HG02970 (cell line): Measurements from ENCODE around the gene DNMT3L.
A peak's percentile ranks its signal among the peaks of the same experiment; 100 is the strongest.
"Not testable (repeated sequence)": the region's sequence is repeated elsewhere in the genome, so short reads cannot be mapped to it uniquely, and the experiment has no call there.

Experiments
- ATAC-seq: cut with Tn5 transposase; IDR thresholded peaks from one replicate; pipeline ENCODE4 v1.9.1; 2021; ENCODE audit warnings: mild to moderate bottlenecking, moderate library complexity, moderate number of reproducible peaks; ENCODE audit not compliant: unreplicated experiment, low FRiP score

Gene DNMT3L

DNA sequence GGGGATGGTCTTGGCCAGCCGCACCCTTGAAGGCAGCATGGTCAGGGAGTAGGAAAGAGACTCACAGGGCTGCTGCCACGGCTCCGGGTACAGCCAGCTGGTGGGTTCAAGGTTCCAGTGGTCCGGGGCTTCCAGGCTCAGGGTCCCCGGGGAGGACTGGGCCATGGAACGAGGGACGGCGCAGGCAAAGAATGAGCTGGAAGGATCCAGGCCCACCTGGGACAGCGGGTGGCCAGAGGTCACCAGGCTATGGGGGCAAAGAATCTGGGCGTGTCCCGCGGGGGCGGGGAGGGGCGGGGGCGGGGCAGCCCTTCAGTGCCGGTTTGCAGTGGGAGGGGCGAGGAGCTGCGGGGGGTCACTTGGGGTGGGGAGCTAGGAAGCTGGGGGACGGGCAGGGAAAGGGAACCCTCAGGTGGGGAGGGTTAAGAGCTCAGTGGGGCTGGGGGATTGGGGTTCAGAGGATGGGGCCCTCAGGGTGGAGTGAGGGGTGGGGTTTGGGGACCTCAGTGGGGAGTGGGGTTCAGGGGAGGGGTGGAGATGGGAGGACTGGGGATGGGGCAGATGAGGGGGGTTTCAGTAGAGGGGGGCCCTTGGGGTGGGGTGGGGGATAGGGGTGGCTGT, at the start of gene DNMT3L:
TSS of gene DNMT3L (minus strand) at position 223 of the 621 bp plus-strand sequence. CDS start 638 bp downstream, outside the sequence.
- ATAC-seq: no peak

DNA sequence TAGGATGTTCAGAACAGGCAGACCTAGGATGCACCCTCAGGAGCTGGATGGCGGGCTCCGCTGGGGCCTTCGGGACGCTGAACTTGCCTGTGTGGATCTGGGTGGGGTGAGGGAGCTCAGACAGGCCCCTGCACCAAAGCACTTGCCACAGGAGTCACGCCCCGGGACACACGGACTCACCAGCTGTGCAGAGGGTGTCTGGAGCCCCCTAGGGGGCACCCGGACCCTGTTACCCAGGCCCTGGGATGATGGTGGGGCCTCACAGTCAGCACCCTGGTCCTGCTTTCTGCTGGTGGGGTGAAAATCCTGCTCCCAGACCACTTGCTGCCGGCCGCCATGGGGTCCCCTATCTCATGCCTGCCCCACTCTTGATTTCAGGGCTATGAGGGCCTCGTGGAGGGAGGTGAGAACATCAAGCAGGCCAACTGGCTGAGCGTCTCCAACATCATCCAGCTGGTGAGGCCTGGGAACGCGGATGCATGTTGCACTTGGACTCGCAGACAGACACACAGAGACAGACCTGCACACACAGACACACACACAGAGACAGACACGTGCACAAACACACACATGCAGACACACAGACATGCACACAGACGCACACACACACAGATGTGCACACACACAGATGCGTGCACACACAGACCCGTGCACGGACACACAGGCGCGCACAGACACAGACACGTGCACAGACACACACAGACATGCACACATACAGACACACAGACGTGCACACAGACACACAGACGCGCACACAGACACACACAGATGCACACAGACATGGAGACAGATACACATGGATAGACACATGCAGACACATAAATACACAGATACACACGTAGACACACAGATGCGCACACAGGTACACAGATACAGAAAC, 49.2 kb upstream of the DNMT3L start:
- ATAC-seq: no peak

DNA sequence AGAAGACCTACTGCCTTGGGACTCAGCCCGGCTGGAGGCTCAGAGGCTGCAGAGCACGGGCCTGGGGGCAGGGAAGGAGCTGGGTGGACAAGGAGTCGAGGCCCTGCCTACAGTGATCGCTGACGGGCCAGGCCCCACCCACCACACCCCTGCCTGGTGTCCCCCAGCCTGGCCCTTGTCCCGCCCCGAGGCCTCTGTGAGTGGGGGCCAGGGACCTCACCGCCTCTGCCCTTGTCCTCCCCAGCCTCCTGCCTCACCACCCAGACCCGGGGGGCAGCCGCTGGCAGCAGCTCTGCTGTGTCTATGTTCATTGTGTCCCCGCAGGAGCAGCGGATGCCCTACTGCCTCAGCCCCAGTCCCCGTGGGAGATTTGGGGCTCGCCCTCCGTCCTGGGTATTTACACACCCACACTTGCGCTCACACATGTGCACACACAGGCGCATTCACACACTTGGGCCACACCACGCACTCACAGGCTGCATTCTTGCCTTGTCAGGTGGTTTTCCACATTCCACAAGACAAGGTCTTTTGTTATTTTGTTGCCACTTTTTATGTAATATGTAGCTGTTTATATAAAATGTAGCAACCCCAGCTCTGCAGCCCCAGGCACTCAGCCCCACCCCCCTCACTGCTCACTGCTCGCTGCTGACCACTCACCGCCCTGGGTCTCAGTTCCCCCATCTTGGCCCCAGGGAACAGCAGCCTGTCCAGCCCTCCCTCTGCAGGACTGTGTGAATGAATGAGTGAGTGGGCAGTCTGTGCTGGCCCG, 45.4 kb upstream of the DNMT3L start:
- no peak for ATAC-seq

DNA sequence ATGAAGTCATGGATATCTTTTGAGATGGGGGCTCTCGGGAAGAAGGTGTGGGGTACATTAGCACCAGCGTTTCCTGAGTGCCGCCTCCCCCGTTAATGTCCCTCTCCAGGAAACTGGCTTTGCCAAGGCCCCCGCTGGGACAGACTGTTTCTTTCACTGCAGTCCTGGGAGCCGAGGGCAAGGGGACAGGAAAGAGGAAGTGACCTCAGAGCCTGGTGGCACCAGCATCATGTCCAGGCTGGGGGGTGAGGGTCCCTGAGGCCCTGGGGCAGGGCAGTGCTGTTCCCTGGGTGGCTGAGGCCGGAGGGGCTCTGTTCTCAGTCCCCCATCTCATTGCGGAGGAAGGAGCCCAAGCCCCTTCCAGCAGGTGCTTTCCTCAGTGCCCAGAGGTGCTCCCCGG, 44.0 kb upstream of the DNMT3L start:
- no peak for ATAC-seq

DNA sequence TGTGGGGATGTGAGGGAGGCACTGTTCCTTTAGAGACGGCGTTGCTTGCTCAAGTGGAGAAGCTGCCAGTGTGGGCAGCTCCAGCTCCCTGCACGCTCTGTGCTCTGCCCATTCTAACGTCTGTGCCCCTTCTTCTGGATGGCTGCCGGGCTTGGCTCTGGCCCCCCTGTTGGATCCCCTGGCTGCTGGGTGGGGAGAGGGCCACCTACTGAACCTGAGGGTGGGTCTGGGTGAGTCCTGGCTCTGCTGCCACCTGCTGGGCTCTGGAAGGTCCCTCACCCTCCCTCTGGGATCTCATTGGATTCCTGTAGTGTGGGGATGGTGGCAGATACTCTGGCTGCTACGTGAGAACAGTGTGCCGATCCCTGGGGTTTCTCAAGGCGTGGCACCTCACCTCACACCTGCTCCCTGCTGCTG, 43.2 kb upstream of the DNMT3L start:
- ATAC-seq: no peak

DNA sequence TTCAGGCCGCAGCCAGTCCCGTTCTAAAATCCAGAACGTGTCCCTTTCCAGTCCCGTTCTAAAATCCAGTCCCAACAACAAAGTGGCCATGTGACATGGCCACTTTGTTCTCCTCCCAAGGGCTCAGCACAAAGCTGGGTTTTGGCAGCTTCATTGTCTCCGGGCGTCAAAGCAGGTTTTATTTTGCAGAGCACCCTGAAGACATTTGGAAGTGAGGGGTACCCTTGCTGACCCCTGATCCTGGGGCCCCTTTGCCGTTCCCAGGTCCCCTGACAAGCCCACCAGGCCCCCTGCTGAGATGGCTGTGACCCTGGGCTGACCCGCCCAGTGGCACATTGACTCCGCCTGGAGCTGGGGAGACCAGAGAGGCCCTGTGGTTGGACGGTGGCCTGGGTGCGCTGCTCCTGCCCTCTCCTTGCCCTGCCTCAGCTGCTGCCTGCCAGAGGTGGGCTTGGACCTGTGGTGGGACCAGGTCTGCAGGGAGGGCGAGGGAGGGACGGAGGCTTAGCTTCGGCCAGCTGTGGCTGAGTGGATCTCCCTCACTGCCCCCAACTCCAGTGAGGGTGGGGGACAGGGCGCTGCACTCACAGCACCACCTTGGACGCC, 42.4 kb upstream of the DNMT3L start:
- ATAC-seq: no peak

DNA sequence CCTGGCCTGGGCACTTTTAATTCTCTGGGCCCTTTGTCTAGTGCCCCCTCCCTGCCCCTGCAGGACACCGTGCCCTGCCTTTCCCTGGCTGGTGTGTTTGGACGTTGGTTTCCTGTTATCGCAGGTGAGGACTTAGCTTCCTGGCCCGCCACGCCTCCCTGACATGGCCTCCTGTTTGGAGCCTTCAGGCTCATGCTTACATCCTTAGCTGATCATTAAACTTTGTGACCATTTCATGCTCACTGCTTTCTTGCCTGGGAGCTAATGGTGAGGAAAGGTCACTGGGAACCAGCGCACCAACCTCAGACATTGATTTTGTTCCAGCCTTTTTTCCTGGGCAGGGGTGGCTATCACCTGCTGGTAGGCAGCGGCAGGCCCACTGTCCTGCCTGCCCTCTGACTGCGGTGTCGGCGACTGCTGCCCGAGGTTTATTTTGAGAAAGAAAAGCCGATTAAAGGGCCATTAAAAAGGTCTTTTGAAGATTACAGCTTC, 41.8 kb upstream of the DNMT3L start:
- no peak for ATAC-seq

DNA sequence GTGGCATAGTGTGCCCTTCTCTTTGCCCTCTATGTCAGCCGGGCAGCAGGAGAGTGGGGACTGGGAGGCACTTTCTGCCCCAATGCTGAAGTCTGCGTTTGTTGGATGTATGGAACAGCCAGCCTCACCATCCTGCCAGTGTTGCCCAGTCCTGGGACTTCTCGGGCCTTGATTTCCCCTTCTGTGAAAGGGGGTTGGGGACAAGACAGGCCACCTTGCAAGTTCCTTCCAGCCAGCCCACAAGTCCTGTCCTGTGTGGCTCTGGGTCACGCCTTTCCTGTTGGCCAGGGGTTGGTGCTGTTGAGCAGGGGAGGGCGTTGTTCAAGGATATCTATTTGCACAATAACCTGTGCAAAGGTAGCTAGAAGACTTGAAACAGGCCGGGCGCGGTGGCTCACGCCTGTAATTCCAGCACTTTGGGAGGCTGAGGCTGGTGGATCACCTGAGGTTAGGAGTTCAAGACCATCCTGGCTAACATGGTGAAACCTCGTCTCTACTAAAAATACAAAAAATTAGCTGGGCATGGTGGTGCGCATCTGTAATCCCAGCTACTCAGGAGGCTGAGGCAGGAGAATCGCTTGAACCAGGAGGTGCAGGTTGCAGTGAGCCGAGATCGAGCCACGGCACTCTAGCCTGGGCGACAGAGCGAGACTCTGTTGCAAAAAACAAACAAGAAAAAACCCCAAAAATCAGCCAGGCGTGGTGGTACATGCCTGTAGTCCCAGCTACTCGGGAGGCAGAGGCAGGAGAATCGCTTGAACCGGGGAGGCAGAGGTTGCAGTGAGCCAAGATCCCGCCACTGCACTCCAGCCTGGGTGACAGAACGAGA, 41.1 kb upstream of the DNMT3L start:
- ATAC-seq: not testable (repeated sequence)

DNA sequence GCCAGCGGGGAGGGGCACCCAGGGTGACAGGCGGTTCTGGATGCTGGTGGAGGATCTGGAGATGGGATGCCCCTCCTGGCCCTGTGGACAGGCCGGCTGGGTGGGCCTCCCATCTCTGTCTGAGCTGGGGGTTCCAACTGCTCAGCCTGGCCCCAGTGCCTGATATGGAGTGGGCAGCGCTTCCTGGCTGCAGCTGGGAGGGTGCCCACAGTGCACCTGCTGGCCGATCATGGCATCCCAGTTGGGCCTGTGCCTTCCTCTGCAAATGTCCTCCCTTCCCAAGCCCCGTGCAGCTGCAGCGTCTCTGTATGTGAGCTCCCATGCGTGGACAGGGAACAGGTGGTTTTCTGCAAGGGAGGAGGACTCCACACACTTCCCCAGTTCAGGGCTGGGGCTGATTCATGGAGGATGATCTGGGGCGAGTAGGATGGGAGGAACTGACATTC, 40.3 kb upstream of the DNMT3L start:
- ATAC-seq: no peak

DNA sequence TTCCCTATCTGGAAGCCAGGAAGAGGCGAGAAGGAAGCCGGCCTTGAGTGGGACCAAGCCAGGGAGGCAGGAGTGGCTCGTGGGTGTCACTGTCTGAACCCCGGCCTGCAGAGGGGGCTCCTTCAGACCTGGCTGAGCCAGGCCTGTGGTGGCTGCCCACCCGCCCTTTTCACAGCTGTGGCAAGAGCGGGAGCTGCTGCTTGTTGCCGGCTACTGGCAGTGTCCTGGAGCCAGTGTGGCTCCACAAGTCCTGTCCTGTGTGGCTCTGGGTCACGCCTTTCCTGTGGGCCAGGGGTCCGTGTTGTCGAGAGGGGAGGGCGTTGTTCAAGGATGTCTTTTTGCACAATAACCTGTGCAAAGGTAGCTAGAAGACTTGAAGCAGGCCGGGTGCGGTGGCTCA, 39.4 kb upstream of the DNMT3L start:
- no peak for ATAC-seq

DNA sequence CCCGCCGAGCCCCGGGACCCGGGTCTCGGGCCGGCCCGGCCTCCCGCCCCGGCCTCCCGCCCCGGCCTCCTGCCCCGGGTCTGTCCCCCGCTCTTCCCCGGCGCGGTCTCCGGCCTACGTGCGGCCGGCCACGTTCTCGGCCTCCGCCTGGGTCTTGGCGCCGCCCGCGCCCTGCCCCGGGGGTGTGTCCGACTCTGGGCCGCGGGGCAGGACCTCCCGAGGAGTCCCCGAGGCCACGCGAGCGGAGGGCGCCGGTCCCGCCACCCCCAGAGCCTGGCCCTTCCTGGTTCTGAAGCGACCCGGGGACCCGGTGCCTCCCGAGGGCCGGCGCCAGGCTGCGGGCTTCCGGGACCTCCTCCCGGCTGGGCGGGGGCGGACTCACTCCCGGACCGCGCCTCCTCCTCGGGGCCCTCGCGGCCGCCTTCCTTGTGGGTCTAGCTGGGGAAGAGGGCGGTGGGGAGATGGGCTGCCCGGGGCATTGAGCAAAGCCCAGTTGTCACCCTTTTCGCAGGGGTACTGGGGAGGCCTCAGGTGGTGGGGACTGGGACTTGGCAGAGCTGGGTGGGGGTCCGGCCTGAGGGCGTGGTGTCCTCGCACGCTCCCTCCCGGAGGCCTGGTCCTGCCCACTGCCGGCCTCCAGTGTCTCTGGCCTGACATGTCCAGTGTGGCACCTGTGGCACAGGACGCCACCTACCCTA, 38.7 kb upstream of the DNMT3L start:
- ATAC-seq: peak; percentile 25

DNA sequence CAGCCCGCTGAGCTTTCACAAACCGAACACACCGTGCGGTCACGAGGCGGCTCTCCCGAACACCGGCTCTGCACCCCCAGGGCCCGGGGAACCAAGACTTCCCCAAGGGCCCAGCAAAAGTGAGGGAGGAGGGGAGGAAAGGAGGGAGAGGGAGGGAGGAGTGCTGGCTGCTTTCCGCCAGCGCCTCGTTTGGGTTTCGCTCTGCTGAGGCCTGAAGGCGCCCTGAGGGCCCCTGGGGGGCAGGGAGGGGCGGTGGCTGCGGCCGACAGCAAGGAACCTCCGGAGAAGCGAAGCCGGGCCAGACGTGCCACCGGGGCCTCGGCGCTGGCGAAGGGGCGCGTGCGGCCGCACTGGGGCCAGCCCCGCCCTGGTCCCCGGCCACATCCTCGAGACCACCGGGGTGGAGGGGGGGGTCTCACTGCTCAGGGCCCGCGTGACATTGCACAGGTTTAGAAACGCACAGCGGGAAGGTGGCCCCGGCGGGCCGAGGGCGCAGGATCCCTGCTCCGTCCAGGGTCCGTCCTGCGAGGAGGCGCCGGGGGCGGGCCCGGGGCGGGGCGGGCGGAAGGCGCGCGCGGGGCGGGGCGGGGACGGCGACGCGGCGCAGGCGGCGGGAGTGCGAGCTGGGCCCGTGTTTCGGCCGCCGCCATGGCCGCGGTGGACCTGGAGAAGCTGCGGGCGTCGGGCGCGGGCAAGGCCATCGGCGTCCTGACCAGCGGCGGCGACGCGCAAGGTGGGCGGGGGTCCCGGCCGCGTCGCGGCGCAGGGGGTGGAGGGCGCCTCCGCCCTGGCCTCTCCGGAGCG, 38.0 kb upstream of the DNMT3L start, which contains the start of gene PFKL:
TSS of gene PFKL (plus strand) at position 596 of the 804 bp plus-strand sequence. CDS start at position 649, 53 bp downstream.
- ATAC-seq: peak; percentile 42

DNA sequence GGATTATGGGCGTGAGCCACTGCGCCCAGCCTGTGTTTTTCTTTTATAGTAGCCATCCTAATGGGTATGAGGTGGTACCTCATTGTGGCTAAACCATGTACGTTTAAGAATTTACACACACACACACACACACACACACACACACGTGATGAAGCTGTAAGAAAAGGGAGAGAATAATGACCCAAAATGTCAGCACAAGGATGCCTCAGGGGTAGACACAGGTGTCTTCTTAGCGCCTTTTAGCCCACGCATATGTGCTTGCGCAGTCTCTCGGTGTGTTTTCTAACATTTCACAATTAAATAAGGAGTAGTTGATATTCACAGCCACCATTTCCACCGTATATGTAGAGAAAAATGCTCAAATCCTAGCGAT, 37.4 kb upstream of the DNMT3L start:
- no peak for ATAC-seq

DNA sequence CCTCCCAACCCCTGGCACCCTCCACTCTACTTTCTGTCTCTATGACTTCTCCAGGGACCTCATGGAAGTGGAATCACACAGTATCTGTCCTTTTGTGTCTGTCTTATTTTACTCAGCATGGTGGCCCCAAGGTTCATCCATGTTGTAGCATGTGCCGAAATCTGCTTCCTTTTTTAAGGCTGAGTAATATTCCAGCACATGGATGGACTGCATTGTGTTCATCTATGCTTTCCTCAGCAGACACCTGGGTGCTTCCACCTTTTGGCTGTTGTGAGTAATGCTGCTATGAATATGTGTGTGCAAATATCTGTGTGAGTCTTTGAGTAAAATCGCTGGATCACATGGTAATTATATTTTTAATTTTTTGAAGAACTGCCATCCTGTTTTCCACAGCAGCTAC, 36.6 kb upstream of the DNMT3L start:
- ATAC-seq: no peak

DNA sequence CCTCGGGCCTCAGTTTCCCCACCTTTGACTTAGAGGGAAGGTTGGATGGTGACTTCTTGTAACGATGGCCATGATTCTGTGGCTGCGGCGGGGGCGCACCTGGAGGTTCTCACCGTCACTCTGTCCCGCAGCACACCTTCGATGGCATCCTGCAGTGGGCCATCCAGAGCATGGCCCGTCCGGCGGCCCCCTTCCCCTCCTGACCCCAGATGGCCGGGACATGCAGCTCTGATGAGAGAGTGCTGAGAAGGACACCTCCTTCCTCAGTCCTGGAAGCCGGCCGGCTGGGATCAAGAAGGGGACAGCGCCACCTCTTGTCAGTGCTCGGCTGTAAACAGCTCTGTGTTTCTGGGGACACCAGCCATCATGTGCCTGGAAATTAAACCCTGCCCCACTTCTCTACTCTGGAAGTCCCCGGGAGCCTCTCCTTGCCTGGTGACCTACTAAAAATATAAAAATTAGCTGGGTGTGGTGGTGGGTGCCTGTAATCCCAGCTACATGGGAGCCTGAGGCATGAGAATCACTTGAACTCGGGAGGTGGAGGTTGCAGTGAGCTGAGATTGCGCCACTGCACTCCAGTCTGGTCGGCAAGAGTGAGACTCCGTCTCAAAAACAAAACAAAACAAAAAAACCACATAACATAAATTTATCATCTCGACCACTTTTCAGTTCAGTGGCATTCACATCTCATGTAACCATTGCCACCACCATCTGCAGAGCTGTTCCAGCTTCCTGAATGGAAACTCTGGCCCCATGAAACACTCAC, 36.0 kb upstream of the DNMT3L start:
- no peak for ATAC-seq

DNA sequence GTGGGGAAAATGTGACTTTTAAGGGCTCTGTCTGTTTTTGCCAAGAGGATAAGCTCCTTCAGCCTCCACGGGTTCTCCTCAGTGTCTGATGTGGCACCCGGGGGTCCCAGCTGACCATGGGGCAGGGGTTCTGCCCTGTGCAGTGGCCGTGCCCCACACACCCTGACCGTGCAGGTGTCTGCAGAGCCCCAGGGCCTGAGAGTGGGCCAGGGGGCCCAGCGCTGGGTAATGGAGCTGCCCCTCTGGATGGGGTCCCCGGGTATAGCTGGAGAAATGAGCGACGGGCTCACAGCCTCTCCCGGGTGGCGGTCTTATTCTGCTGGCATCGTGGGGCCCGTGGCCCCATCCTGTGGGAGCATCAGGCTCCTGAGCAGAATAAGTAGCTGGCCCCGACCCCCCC, 35.2 kb upstream of the DNMT3L start:
- no peak for ATAC-seq

DNA sequence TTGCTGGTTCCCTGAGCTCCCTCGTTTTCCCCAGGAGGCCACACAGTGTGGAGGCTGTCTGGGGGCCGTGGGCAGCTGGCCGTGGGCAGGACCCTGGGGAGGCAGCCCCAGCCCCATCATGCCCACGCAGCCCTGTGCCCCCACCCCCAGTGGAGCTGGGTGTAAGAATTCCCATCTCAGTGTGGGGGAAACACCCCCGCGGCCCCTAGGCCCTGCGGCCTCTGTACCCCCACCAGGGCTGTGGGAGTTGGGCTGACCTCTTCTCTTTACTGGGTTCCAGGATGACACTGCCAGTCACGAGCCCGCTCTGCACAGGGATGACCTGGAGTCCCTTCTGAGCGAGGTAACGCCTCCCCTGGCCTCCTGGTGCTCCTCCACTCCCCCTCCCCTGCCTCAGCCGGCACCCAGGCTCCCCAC, 34.4 kb upstream of the DNMT3L start:
- ATAC-seq: no peak
